Adrenal gland (tissue), 12 donors: ENCODE measurements around the gene PRMT2. TPM values are rescaled to one million over a fixed set of nuclear protein-coding genes. Genes with fewer than 3 reads are reported as not detected.

Experiments used
- polyA plus RNA-seq, 3 donors: library from polyadenylated mRNA; stranded (reverse); fragments of 200-250 nt in 2 of 3; fragments of 350-450 nt in 1 of 3; fragmentation: Illumina TruSeq in 1 of 3; extraction: RNeasy Lipid Tissue Mini Kit (QIAGEN cat#74804) in 1 of 3; gene quantifications; one replicate each; pipeline ENCODE4 v1.2.3, GENCODE V29; 2013 to 2014
- total RNA-seq, 9 donors: library from RNA; depleted of rRNA in 4 of 9; stranded (reverse); fragments of >200 nt in 4 of 9; fragments of 120-200 nt in 1 of 9; fragmentation: NEBNext Ultra II Directional in 1 of 9; extraction: Animal tissue kit (Norgen Biotek cat#: 25700) in 1 of 9; gene quantifications; one replicate each; pipeline versions ENCODE4 v1.1.0 to v1.2.4, GENCODE V29; 2013 to 2023
- donor health status: healthy with polysubstance abuse.
- donor health status: Bipolar disorder and iron deficiency.
- donor health status: DM: yes; HTN: yes; CAD: no.
- donor health status: DM: no; HTN: no; CAD: no.
- donor health status: DM: no; HTN: no; CAD: no.
- donor health status: DM: yes; HTN: yes; CAD: no.

Gene PRMT2
- total and polyA plus RNA-seq, 12 donors: 47.4 to 115 (median 74.5) TPM

Other genes with a start within 250 kb of the PRMT2 start
- gene DIP2A, start 176.8 kb upstream of the PRMT2 start, total RNA-seq: 10 to 100 TPM; 22.0 to 60.3 (median 35.1) TPM
- 10 to 100 TPM; 26.2 to 61.7 (median 45.5) TPM for gene DIP2A, start 176.8 kb upstream of the PRMT2 start, polyA plus RNA-seq
- 10 to 100 TPM in 3 of 9 donors, 1 to 10 TPM in 5, under 1 TPM in 1; 0.48 to 15.4 (median 3.8) TPM for gene S100B, start 30.6 kb upstream of the PRMT2 start, total RNA-seq
- gene S100B, start 30.6 kb upstream of the PRMT2 start, polyA plus RNA-seq: 10 to 100 TPM; 15.5 to 39.3 (median 38.8) TPM